Measurements from ENCODE around the gene TRPM8. TPM values are rescaled to one million over a fixed set of nuclear protein-coding genes. Genes with fewer than 3 reads are reported as not detected.
"Not testable (repeated sequence)": the region's sequence is repeated elsewhere in the genome, so short reads cannot be mapped to it uniquely, and the experiment has no call there.

TRPM8 gene
- polyA plus RNA-seq, 1 donor (not counting 4 experiments of a cell fraction or from before 2014, with no cell fraction given), result 0.04 TPM

DNA sequence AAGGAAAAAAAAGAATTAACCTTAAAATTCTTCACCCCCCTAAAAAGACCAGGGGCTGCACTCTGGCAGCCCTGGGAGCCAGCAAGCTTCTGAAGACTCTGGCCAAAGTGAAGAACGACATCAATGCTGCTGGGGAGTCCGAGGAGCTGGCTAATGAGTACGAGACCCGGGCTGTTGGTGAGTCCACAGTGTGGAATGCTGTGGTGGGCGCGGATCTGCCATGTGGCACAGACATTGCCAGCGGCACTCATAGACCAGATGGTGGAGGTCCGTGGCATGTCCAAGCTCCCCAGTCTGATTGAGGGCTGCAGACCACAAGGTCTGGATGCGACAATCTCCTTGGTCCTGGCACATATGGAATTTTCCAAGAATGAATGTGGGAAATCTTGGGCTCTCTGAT, 47.4 kb downstream of the TRPM8 start:
- Histone ChIP-seq H3K4me3 (ENCODE audit: control insufficient read depth in 2 of 3, extremely low read depth in 1 of 3, insufficient read depth in 2 of 3, low read depth in 1 of 3, low read length in 3 of 3) (no peak overlapping the region), H2AFZ (ENCODE audit: control insufficient read depth, low read length) (no peak overlapping the region), H3K79me2 (ENCODE audit: control insufficient read depth, insufficient read depth, low read length) (no peaks in the 10 kb centered on the region), H3K9me1 (ENCODE audit: control insufficient read depth, extremely low read depth, insufficient read depth, low read length) (no peaks in the 10 kb centered on the region), H3K4me2 (ENCODE audit: control insufficient read depth, extremely low read depth, insufficient read depth, low read depth, low read length) (no peak overlapping the region), H3K27me3 (ENCODE audit: control insufficient read depth, extremely low read depth, insufficient read depth, low read length) (no peaks in the 10 kb centered on the region), H3K36me3 (ENCODE audit: control insufficient read depth in 2 of 2, extremely low read depth in 1 of 2, insufficient read depth in 2 of 2, low read length in 2 of 2) (no peaks in the 10 kb centered on the region), H3K4me1 (ENCODE audit: control insufficient read depth, extremely low read depth, insufficient read depth, low read length) (no peaks in the 10 kb centered on the region), H3K9me3 (ENCODE audit: control insufficient read depth, low read depth, low read length) (no peaks in the 10 kb centered on the region), H3K9ac (ENCODE audit: control insufficient read depth, extremely low read depth, insufficient read depth, low read length) (no peak overlapping the region), H4K20me1 (ENCODE audit: control insufficient read depth, extremely low read depth, insufficient read depth, low read length) (no peaks in the 10 kb centered on the region), H3K27ac (ENCODE audit: control insufficient read depth, insufficient read depth, low read length) (no peak overlapping the region)
- DNase-seq (ENCODE audit: low read depth, low spot score), result no peak
- FAIRE-seq, result no peak
- TF ChIP-seq, protein P1, sequence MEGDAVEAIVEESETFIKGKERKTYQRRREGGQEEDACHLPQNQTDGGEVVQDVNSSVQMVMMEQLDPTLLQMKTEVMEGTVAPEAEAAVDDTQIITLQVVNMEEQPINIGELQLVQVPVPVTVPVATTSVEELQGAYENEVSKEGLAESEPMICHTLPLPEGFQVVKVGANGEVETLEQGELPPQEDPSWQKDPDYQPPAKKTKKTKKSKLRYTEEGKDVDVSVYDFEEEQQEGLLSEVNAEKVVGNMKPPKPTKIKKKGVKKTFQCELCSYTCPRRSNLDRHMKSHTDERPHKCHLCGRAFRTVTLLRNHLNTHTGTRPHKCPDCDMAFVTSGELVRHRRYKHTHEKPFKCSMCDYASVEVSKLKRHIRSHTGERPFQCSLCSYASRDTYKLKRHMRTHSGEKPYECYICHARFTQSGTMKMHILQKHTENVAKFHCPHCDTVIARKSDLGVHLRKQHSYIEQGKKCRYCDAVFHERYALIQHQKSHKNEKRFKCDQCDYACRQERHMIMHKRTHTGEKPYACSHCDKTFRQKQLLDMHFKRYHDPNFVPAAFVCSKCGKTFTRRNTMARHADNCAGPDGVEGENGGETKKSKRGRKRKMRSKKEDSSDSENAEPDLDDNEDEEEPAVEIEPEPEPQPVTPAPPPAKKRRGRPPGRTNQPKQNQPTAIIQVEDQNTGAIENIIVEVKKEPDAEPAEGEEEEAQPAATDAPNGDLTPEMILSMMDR (optimal IDR thresholded peaks at IDR 0.05 in 1 of 3, IDR thresholded peaks at IDR 0.05 in 1 of 3, conservative IDR thresholded peaks at IDR 0.05 in 1 of 3; ENCODE audit: extremely low read depth in 1 of 3, insufficient read depth in 2 of 3, low read length in 3 of 3), result no peak
- dilution Hi-C loops (cut with MboI; ENCODE audit: extremely low pct_ligation_motif_present, low sequenced_read_pairs), result loop anchor here (25.0 kb wide), 1 partner anchor 548 kb away; no protein-coding TSS in a partner anchor

DNA sequence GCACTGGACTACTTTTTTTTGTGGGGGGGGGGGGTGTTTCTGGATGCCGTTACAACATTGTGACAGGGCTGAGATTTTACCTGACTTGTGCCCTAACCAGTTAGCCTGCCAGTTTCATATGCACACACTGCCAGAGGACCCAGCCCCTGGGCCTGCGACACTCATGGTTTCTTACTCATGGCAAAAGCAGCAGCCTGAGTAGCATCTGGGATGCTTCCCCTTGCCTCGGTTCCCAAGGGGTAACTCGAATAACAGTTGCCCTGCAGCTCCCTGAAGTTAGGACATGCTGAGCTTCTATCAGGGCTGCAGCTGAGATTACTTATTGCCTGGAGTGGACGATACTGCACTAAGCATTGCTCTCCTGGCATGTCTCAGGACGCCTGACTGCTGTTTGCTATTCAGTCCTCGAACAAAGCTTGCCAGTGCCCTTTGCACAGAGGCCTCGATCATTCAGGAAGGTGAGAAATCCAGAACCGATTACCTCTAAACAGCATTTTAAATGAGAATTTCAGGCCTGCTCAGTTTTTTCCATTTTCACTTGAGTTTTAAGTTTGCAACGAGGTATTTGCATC, 47.9 kb downstream of the TRPM8 start:
- H3K4me2 ChIP-seq (ENCODE audit: control insufficient read depth, extremely low read depth, insufficient read depth, low read depth, low read length), result no peak overlapping the region
- H3K27me3 ChIP-seq (ENCODE audit: control insufficient read depth, extremely low read depth, insufficient read depth, low read length), result no peaks in the 10 kb centered on the region
- H3K9me3 ChIP-seq (ENCODE audit: control insufficient read depth, low read depth, low read length), result no peaks in the 10 kb centered on the region
- H3K4me3 ChIP-seq (ENCODE audit: control insufficient read depth in 2 of 3, extremely low read depth in 1 of 3, insufficient read depth in 2 of 3, low read depth in 1 of 3, low read length in 3 of 3), result no peak overlapping the region
- H2AFZ ChIP-seq (ENCODE audit: control insufficient read depth, low read length), result no peak overlapping the region
- H3K79me2 ChIP-seq (ENCODE audit: control insufficient read depth, insufficient read depth, low read length), result no peaks in the 10 kb centered on the region
- TF ChIP-seq, protein P1 (optimal IDR thresholded peaks at IDR 0.05 in 1 of 3, IDR thresholded peaks at IDR 0.05 in 1 of 3, conservative IDR thresholded peaks at IDR 0.05 in 1 of 3; ENCODE audit: extremely low read depth in 1 of 3, insufficient read depth in 2 of 3, low read length in 3 of 3), result no peak
- TF ChIP-seq EZH2 (IDR thresholded peaks at IDR 0.05; ENCODE audit: low read length), result no peak
- FAIRE-seq (no peak), DNase-seq (ENCODE audit: low read depth, low spot score) (no peak)
- no peaks in the 10 kb centered on the region for H3K36me3 ChIP-seq (ENCODE audit: control insufficient read depth in 2 of 2, extremely low read depth in 1 of 2, insufficient read depth in 2 of 2, low read length in 2 of 2)
- H3K9ac ChIP-seq (ENCODE audit: control insufficient read depth, extremely low read depth, insufficient read depth, low read length), result no peak overlapping the region
- H3K9me1 ChIP-seq (ENCODE audit: control insufficient read depth, extremely low read depth, insufficient read depth, low read length), result no peaks in the 10 kb centered on the region
- H3K4me1 ChIP-seq (ENCODE audit: control insufficient read depth, extremely low read depth, insufficient read depth, low read length), result no peaks in the 10 kb centered on the region
- dilution Hi-C loops (cut with MboI; ENCODE audit: extremely low pct_ligation_motif_present, low sequenced_read_pairs), result loop anchor here (25.0 kb wide), 1 partner anchor 547 kb away; no protein-coding TSS in a partner anchor
- no peak overlapping the region for H3K27ac ChIP-seq (ENCODE audit: control insufficient read depth, insufficient read depth, low read length)
- no peaks in the 10 kb centered on the region for H4K20me1 ChIP-seq (ENCODE audit: control insufficient read depth, extremely low read depth, insufficient read depth, low read length)

DNA sequence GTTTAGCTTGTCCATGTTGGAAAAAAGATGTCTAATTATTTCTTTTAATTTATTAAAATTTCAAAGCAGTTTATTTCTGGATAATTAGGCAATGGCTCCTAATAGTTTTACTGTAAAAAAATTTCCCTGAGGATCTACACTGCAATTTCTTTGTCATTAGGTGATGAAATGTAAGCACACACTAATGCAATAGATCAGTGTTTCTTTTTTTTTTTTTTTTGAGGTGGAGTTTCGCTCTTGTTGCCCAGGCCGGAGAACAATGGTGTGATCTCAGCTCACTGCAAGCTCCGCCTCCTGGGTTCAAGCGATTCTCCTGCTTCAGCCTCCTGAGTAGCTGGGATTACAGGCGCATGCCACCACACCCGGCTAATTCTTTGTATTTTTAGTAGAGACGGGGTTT, 48.5 kb downstream of the TRPM8 start:
- not testable (repeated sequence) for H3K9me3 ChIP-seq (ENCODE audit: control insufficient read depth, low read depth, low read length); H3K4me2 ChIP-seq (ENCODE audit: control insufficient read depth, extremely low read depth, insufficient read depth, low read depth, low read length); H3K4me3 ChIP-seq (ENCODE audit: control insufficient read depth in 2 of 3, extremely low read depth in 1 of 3, insufficient read depth in 2 of 3, low read depth in 1 of 3, low read length in 3 of 3); DNase-seq (ENCODE audit: low read depth, low spot score); H4K20me1 ChIP-seq (ENCODE audit: control insufficient read depth, extremely low read depth, insufficient read depth, low read length); H3K27ac ChIP-seq (ENCODE audit: control insufficient read depth, insufficient read depth, low read length); H3K36me3 ChIP-seq (ENCODE audit: control insufficient read depth in 2 of 2, extremely low read depth in 1 of 2, insufficient read depth in 2 of 2, low read length in 2 of 2); H3K9ac ChIP-seq (ENCODE audit: control insufficient read depth, extremely low read depth, insufficient read depth, low read length); H3K79me2 ChIP-seq (ENCODE audit: control insufficient read depth, insufficient read depth, low read length); H3K9me1 ChIP-seq (ENCODE audit: control insufficient read depth, extremely low read depth, insufficient read depth, low read length); H2AFZ ChIP-seq (ENCODE audit: control insufficient read depth, low read length); FAIRE-seq; H3K27me3 ChIP-seq (ENCODE audit: control insufficient read depth, extremely low read depth, insufficient read depth, low read length); H3K4me1 ChIP-seq (ENCODE audit: control insufficient read depth, extremely low read depth, insufficient read depth, low read length)
- dilution Hi-C loops (cut with MboI; ENCODE audit: extremely low pct_ligation_motif_present, low sequenced_read_pairs), result loop anchor here (25.0 kb wide), 1 partner anchor 547 kb away; no protein-coding TSS in a partner anchor

All from keratinocyte (primary cell).